NCI-H2107 treated with DMSO at 0.1 percent for 48 hours (cell line): ENCODE data around the gene FTHL17.

Experiments
- DNase-seq: peaks from one replicate; lab custom pipeline; 2025; ENCODE audit not compliant: unreplicated experiment; lab: John Stamatoyannopoulos, UW

FTHL17 gene

DNA sequence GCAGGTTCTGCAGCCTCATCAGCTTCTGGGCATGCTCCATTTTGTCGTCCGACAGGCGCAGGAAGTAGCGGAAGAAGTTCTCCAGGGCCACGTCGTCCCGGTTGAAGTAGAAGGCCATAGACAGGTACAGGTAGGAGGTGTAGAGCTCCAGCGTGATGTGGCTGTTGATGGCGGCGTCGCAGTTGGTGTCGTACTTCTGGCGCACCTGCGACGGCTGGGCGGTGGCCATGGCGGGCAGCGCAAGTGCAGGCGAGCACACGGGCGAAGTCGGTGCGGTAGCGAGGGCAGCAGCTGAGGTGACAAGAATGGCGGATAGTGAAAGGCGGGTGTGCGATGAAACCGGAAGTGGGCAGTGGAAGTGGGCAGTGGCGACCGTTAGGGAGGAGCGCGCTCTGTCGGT is at the start of gene FTHL17:
Gene FTHL17, minus strand, starts transcription at position 317 of the 400 bp plus-strand sequence. Its CDS starts 88 bp downstream, at position 229.
- no peak for DNase-seq

DNA sequence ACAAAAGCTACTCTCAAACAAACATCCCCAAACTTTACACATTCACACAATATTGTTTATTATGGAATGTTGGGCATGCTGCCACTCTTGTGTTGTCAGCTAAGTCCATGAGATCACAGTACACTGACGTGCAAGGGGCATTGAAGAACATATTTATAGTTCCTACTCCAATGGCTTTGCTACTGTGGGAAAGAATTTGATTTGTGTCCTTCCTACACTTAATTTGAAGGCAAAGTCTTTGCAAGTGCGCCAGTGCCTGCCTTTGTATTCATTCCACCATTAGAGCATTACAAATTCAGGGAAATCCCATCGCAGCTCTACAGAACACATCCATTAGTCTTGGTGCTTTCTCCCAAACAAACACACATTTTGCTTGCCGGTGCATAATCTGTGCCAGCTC is 45.4 kb upstream of the FTHL17 start:
- DNase-seq = no peak

DNA sequence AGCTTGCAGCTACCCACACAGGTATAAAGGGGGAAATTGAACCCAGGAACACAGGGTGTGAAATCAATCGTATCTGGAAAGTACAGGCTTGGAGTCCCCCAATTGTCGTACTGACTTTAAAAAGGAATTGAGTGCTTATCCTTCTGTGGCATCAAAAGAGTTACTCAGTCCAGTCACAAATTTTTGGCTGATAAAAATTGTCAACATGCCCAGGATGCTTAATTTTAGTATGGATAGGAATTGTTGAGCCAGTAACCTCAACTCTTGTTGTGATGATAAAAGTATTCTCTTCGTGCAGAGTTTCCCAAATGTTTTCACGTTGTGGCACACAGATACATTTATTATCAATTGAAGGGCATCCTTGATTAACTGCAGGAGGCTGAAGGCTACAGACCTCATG is 43.6 kb upstream of the FTHL17 start:
- DNase-seq = no peak

DNA sequence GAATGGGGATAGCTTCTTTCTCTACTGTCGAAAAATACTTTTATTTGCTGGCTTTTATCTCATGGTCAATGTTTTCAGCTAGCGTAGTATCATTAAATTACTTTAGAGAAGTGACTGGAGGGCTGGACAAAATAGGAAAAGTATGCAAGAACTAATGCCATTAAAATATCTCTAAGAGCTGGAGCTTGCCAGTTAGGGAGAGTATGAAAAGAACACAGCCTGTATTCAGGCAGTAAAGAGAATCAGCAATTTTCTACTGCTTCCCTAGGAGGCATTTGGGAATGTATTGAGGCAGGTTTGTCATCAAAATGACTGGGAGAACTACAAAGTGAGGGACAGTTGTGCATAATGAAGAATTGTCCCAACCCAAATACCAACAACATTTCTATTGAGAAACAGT is 43.0 kb upstream of the FTHL17 start:
- DNase-seq = no peak

DNA sequence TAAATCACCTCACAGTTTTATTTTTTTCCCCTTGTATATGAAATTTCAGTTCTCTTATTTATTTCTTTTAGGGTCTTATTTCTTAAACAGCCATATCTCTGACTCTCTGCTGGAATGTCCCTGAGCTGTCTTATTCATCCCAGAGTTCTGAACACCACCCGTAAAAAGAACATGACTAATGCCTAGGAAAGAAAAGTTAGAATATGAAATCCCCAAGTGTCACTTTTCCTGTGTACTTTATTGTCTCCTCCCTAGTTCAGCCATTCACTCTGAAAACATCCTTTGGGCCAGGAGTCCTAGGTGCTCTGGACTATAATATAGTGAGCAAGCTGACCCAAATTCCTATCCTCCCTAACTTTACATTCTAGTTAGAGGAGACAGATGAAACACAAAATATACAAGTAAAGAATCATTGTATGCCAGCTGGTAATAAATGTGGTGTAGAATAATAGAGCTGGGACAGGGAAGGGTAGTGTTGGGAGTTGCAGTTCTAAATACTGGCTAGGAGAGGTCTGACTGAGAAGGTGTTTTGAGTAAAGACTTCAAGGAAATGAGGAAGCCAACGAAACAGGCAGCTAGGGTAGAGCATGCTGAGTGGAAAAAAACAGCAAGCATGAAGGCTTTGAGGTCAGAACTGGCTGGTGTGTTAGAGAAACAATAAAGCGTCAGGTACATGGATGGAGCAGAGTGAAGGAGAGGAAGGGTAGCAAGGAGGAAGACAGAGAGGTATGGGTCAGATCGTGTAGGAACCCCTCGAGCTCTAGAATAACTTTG is 40.6 kb upstream of the FTHL17 start:
- no peak for DNase-seq

DNA sequence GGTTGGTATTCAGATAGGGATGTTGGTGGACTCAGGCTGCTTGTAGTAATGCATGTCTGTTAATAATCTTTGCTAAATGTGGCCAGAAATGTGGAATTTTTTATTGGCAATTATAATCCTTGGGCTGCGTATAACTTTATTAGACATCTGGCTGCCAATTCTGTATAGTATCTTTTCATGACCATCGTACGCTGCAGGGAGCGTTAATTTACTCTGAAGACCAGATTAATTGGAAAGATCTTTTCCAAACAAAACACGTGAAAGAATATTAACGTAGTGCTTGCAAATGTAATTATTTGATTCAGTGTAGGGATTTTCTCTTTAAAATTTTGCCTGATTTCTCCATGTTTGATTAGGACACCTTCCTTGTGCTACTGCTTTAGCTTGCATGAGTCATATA is 38.8 kb upstream of the FTHL17 start:
- no peak for DNase-seq

DNA sequence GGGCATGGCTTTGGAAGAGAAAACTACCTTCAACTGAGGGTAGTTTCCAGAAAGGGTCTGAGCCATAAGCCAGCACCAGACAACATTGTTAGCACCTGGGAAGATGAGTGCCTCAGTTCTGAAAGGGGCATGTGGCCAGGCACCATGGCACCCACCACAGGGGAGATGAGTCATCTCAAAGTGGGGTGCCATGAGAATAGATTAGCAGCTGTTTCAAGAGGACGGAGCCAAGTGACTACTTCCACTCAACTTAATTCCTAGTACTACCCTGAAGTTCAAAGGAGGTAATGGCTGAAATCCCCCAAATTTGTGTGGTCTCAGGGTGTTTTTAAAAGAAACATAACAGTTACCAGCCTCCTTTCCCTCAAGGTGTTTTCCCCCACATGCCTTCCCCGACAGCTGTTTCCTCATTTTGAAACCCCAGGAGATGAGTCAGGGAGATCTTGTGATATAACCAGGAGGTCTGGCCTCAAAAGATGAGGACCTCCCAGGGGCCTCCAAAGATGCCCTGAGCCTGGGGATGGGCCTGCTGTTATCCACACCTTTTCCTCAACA is 27.8 kb upstream of the FTHL17 start:
- no peak for DNase-seq

DNA sequence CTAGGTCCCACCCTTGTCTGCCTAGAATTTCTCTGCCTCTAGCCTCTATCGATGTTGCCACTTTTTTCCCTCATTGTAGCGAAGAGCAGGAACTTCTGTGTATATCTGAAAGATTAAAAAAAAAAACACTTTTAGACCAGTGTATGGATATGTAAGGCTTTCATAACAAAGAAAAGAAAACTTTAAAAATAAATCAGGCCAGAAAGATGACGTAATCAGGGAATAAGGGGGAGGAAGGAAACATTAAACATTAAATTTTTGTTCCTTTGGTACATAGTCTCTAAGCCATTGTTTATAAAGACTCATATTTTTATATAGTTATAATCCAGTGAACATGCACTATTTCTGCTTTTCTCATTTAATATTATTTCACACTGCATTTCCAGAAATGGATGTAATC is 26.2 kb upstream of the FTHL17 start:
- no peak for DNase-seq

DNA sequence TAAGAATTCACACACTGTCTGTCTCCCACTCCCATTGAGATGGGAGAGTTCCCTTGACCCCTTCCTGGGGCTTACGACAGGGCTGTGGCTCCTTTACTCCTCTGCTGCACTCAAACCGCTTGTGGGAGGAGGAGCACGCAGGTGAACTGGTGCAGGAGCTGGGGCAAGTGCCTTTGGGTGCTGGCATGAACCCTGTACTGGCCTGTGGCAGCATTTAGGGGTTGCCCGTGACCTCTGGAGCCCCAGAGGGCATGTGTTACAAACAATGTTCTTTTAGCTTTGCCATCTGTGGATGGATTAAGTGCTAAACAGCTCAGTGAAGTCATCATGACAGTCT is 21.8 kb upstream of the FTHL17 start:
- no peak for DNase-seq

DNA sequence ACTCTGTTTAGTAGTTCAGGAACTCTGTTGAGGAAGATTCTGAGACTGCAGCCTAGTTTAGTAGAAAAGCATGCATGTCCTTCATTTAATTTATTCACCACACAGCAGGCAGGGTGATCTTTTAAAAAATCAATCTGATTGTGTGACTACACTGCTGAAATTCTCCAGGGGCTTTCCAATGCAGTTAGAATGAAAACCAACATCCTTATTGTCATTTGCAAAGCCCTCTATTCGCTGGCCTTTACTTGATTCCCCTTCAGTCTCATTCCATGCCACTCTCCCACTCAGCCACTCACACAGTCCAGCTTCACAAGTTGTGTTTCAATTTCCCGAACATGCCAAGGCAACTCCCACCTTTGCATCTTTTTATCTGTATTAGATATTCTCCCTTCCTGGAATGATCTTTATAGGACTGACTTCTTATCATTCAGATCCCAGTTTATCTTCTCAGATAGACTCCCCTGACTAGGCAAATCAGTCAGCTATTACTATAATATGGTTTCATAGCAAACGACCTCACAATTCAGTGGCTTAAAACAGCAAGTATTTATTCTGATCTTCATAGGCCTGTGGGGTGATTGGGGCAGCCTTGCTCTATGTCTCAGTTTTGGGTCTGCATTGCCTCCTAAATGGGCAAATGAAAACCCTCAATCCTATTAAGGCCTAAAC is 21.3 kb upstream of the FTHL17 start:
- no peak for DNase-seq

DNA sequence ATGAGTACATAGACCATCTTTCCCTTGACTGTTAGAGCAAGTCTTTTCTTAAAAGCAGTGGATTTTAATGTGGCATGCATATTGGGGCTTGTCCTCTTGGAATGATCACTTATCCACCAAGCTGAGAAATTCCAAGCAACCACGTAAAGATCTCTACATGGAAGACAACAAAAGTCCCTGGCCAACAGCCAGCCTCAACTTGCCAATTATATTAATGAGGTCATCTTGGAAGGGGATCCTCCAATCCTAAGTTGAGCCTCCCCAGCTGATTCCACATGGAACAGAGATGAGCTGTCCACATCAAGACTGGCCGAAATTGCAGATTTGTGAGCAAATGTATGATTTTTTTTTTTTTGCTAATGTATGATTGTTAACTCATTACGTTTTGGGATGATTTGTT is 20.6 kb upstream of the FTHL17 start:
- DNase-seq = no peak

DNA sequence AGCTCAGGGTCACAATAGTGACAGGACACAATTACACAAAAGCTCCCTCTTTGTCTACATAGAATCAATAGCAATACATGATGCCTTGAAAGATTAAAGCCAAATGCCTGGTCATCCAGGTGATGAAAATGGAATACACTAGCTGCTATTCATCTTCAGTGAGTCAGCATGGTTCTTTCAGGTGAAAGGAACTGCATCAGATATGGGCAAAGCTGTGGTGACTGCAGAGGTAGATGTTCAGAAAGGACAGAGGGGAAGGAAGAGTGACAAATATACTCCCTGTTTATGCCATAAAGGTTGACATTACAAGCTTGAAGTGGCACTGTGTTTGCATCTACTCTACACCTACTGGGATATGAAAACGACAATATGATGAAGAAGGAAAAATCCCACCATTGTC is 20.0 kb upstream of the FTHL17 start:
- no peak for DNase-seq

DNA sequence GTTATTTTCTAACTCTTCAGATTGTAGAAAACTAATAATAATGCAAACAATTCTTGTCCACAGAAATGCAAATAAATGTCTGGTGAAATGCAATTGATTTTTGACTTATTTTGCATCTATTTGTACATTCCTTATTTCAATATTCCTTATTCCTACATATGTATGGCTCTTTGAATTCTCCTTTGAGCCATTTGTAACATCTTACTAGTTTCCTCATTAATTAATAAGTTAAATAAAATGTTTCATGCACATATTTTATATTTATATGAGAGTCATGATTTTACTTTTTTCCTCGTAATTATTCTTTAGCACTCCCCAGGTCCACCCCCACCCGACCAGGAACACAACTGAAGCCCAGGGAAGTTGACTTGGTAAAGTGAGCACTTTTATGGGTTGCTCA is 2.7 kb upstream of the FTHL17 start:
- no peak for DNase-seq

DNA sequence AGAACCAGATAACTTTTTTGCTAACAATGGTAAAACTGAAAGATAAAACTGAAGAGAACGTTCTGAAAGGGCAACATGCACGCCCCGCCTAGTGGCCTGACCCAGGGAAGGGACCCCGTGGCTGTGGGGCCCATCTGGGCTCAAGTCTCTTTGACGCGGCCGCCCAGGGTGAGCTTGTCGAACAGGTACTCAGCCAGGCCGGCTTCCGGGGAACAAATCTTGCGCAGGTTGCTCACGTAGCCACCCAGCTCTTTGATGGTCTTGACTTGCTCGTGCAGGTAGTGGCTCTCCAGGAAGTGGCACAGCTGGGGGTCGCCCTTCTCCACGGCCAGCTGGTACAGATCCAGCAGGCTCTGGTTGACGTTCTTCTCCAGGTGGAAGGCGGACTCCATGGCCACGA is 579 bp downstream of the FTHL17 start:
- DNase-seq = no peak

DNA sequence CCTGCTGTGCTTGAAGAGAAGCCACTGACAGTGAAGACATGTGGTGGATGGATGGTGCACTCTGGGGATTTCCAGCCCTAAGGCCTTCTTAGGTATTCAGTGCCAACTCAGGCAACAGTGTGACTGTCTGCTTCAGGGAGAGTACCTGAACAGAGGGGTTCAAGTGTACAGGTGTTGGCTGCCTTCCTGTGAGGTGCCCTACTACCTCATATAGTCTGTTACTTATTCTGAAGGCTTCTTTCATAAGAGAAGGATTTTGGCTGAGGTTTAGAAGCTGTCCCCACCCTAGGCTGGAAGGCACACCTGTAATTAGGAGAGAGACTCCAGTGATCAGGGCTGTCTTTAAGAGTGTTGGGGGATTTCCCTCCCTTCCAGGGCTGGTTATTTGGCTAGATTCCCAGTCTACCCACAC is 1.8 kb downstream of the FTHL17 start:
- DNase-seq = no peak

DNA sequence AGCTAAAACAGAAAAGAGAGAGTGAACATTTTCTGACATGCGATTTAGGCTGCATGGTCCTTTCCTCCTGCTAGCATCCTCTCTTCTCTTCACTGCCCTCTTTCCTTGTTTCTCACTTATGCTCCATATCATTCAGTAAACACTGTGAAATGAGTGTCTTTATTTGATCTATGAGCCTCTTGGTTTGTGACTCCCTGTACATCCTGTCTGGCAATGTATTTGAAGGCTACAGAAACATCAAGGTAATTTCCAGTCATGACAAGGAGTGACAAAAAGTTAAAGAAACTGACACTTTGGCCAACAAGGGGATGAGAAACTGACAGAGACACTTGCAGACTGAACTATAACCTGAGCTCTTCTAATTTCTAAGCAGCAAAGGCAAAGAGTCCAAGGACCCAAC is 8.7 kb downstream of the FTHL17 start:
- DNase-seq = no peak

DNA sequence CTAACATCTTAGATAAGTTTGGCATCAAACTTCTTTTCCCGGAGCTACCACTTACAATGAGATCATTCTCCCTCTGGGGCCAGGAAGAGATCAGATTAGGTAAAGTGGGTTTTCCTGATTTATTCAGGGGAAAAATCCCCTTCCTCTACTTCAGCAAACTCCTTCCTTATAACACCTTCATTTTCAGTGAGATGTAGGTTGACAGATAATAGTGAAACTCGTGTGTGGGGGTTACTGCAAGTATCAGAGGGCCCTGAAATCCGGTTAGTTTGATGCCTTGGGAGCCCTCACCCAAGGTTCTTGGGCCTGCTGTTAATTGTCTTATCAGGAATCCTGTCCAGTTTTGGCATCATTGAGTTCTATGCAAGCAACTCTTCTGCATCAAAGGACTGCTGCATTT is 10.8 kb downstream of the FTHL17 start:
- DNase-seq = no peak

DNA sequence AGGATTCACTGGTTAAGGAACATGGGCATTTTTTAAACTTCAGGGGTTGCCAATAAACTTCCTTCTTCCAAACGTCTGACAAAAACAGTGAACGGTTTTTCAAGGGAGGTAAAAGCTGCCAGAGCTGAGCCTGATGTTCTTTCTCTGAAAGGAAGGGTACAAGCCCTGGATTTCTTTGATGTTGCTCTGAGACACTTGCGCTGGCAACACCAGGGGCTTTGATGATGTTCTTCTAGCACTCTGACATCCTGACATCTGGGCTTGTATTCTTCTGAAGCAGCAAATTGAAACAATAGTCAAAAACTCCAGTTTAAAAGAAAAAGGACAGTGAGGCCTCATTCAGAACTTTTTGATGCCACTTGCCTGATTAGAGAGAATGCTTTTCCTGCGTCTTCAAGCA is 11.8 kb downstream of the FTHL17 start:
- no peak for DNase-seq

DNA sequence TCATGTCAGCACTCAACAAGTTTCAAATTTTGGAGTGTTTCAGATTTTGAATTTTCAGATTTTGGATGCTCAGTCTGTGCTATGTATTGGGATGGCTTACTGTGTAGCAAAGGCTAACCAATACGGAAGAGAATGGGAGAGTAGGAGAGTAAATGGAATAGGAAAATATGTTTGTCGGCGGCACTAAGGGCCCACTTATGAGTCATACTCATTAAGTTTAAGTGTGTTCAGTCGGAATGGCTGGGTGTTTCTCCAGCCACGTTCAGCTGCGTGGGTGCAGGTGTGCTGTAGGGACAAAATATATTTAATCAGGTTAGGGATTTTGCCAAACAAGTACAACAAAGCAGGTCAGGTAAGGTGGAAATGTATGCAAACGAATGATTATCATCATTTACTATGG is 13.6 kb downstream of the FTHL17 start:
- DNase-seq = no peak

DNA sequence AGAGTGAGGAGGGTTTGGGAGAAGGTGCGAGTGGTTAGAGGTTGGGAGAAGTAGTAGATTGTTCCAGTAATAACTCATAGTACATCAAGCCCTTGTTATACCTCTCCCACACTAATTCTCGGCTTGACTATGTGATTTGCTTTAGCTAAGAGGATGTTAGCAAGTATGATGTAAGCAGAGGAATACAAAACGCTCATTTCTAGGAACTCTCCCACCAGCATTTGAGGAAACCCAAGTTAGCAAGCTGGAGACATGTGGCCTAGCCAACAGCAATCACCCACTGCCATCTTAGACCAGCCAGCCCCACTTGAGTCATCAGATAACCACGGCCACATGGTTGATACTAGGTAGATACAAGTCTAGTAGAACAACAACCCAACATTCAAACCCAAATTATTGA is 14.2 kb downstream of the FTHL17 start:
- no peak for DNase-seq

DNA sequence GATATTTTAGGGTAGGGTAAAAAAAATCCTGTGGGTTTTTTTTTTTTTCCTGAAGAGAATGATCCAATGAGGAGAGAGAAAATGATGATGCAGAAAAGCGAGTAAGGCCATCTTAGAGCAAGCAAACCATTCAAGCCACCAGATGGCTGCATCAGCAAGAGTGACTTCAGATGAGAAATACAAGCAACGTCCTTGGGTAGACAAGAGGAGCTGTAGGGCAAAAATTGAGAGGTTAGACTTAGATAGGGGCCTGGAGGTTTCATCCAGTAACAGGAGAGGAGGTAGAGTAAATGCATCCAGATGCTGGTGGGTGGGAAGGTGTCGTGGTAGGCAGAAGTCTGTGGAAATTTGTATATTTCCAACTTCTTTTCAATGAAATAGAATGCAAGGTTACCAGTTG is 14.6 kb downstream of the FTHL17 start:
- DNase-seq = no peak

DNA sequence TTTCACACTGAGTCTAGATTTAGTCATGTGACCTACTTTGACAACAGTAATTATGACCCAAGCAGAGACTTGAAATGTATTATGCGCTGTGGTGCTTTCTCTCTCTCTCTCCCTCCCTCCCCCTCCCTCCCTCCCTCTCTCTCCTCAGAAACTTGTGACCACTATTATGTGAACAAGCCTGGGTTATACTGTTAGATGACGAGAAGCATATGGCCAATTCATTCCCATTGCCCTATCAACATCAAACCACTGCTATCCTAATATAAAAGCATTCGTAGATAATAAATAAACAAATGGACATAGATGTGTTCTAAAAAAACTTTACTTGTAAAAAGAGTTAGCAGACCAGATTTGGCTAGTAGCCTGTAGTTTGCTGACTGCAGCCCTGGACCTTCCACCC is 18.2 kb downstream of the FTHL17 start:
- no peak for DNase-seq

DNA sequence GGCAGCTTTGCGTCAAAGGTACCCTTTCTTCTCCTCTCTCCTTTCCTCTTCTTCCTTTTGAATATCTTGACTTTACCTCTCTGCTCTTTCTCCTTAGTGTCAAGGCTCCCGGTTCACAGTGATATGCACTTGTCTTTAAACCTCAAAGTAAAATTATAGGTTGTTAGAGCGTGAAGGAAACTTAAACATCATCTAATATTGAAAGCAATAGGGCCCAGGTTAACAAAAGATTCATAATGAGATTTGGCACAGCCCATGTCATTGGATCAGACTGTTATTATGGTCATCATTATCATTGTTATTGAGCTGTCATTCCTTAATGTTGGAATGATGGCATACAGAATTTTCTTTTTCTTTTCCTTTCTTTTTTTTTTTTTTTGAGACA is 32.5 kb downstream of the FTHL17 start:
- no peak for DNase-seq
